ENCODE measurements around the gene C11orf91. TPM values are rescaled to one million over a fixed set of nuclear protein-coding genes. Genes with fewer than 3 reads are reported as not detected.

The C11orf91 gene
- total RNA-seq, 1 donor from 2014 or later = not detected

GRCh38 chr11:33652930-33653329, 47.7 kb downstream of the C11orf91 start:
- ATAC-seq = no peak
- TF ChIP-seq, protein P1, sequence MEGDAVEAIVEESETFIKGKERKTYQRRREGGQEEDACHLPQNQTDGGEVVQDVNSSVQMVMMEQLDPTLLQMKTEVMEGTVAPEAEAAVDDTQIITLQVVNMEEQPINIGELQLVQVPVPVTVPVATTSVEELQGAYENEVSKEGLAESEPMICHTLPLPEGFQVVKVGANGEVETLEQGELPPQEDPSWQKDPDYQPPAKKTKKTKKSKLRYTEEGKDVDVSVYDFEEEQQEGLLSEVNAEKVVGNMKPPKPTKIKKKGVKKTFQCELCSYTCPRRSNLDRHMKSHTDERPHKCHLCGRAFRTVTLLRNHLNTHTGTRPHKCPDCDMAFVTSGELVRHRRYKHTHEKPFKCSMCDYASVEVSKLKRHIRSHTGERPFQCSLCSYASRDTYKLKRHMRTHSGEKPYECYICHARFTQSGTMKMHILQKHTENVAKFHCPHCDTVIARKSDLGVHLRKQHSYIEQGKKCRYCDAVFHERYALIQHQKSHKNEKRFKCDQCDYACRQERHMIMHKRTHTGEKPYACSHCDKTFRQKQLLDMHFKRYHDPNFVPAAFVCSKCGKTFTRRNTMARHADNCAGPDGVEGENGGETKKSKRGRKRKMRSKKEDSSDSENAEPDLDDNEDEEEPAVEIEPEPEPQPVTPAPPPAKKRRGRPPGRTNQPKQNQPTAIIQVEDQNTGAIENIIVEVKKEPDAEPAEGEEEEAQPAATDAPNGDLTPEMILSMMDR (IDR thresholded peaks at IDR 0.05) = no peak
- H3K4me3 ChIP-seq = no peak overlapping the region
- no peaks in the 10 kb centered on the region for H3K27me3 ChIP-seq (ENCODE audit: low read depth)
- H3K4me1 ChIP-seq = no peaks in the 10 kb centered on the region
- no peak overlapping the region for H3K27ac ChIP-seq
- H3K36me3 ChIP-seq = no peaks in the 10 kb centered on the region
- intact Hi-C loops (cut with DNase I) = no loop called here
- no peak for DNase-seq
- no peaks in the 10 kb centered on the region for H3K9me3 ChIP-seq

DNA sequence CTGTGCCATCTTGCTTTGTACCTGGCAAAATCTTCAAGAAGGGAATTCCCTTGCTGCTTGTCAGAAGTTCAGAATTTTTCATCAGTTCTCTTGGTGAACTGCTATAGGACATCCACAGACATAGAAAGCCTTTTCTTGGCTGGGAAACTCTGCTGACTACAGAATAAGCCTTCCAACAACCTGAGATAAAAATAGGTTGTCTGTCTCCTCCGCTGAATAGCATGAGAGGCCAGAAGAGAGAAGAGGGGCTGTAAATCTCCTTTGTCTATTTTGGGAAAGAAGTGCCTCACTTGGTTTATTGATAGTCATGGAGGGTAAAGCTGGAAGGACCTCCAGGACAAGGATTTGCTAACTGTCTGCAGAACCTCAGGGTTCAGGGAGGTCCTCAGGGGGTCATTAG, 48.2 kb downstream of the C11orf91 start:
- no peak for ATAC-seq
- H3K4me3 ChIP-seq = no peak overlapping the region
- H3K36me3 ChIP-seq = no peaks in the 10 kb centered on the region
- DNase-seq = no peak
- H3K27me3 ChIP-seq (ENCODE audit: low read depth) = no peaks in the 10 kb centered on the region
- no peaks in the 10 kb centered on the region for H3K4me1 ChIP-seq
- H3K9me3 ChIP-seq = no peaks in the 10 kb centered on the region
- intact Hi-C loops (cut with DNase I) = no loop called here
- H3K27ac ChIP-seq = no peak overlapping the region
- TF ChIP-seq, protein P1 (IDR thresholded peaks at IDR 0.05) = no peak

GRCh38 chr11:33651990-33652389, 48.6 kb downstream of the C11orf91 start:
- H3K27ac ChIP-seq = no peak overlapping the region
- TF ChIP-seq, protein P1 (IDR thresholded peaks at IDR 0.05) = no peak
- H3K36me3 ChIP-seq = no peaks in the 10 kb centered on the region
- H3K4me1 ChIP-seq = no peaks in the 10 kb centered on the region
- intact Hi-C loops (cut with DNase I) = no loop called here
- ATAC-seq (no peak), DNase-seq (no peak)
- no peaks in the 10 kb centered on the region for H3K9me3 ChIP-seq
- H3K4me3 ChIP-seq = no peak overlapping the region
- H3K27me3 ChIP-seq (ENCODE audit: low read depth) = no peaks in the 10 kb centered on the region

DNA sequence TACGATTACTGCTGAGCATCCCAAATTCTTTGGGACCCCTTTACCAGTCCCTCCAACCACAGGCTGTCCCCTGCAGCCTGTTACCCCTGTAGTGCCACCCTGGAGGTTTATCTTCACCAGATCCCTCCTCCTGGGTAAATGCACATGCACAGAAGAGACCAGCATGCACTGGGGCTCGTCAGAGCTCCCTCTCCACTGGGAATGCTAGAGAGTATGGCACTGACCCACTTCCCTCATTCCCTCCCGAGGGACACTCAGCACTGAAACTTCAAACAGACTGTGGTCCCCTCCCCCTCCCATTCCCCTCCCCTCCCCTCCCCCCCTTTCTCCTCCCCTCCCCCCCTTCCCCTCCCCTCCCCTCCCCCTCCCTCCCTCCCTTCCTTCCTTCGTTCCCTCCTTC, 49.1 kb downstream of the C11orf91 start:
- TF ChIP-seq, protein P1 (IDR thresholded peaks at IDR 0.05) = no peak
- DNase-seq = no peak
- Histone ChIP-seq H3K4me3 (no peak overlapping the region), H3K27me3 (ENCODE audit: low read depth) (no peaks in the 10 kb centered on the region), H3K9me3 (no peaks in the 10 kb centered on the region), H3K27ac (no peak overlapping the region), H3K4me1 (no peaks in the 10 kb centered on the region), H3K36me3 (no peaks in the 10 kb centered on the region)
- intact Hi-C loops (cut with DNase I) = no loop called here
- ATAC-seq = no peak

DNA sequence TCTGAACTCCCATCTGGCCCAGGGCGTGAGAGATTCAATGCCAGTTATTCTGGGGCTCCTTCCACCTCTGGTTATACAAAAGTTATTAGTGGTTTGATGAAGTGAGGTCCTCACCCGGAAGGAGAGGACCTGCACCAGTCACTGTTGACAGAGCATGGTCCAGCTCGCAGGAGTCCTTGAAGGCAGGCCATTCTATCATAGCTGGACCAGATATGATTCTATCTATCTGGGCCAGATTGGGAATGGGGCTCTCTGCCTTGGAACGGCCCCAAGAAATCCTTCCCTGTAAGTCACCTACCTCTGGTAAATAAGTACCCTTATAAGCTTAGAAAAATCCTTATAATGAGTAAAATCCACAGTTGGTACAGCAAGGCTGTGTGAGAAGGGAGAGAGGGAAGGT, 50.7 kb downstream of the C11orf91 start:
- TF ChIP-seq, protein P1 (IDR thresholded peaks at IDR 0.05) = no peak
- intact Hi-C loops (cut with DNase I) = no loop called here

More for the DNA sequence above, 50.7 kb downstream of the C11orf91 start:
- DNase-seq = no peak
- Histone ChIP-seq H3K36me3 (no peaks in the 10 kb centered on the region), H3K9me3 (no peaks in the 10 kb centered on the region), H3K27me3 (ENCODE audit: low read depth) (no peaks in the 10 kb centered on the region), H3K4me1 (no peaks in the 10 kb centered on the region), H3K27ac (no peak overlapping the region), H3K4me3 (no peak overlapping the region)
- ATAC-seq = no peak

Other genes with a start within 250 kb of the C11orf91 start
- gene CD59, start 35.6 kb upstream of the C11orf91 start, total RNA-seq = 816 TPM
- 32.6 TPM for gene FBXO3, start 73.7 kb upstream of the C11orf91 start, total RNA-seq
- 56.4 TPM for gene LMO2, start 191.2 kb upstream of the C11orf91 start, total RNA-seq